Activated CD8-positive, alpha-beta memory T cell treated with anti-CD3 and anti-CD28 coated beads for 48 hours (primary cell): ENCODE data around the gene CUBN.

Experiments
- DNase-seq, 3 experiments: peaks; one replicate each; pipeline ENCODE4 v3.0.0-alpha.2; 2020; ENCODE audit warnings: low read depth in 2 of 3, low spot score in 2 of 3

The CUBN gene

DNA sequence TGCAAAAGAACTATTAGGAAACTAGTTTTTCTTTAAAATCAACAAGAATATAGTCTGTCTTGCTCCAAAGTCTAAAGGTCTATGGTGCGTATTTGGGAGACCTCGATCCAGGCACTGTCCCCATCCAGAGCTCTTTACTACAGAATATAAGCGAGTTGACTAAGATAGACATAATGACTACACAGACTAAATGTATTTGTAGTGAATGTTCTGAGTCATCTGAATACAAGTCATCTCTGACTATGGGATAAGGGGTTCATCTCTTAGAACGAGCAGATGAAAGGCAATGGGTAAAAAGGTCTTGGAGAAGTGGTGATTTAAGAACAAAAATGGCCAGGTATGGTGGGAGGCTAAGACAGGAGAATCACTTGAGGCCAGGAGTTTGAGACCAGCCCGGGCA, 176.3 kb downstream of the CUBN start:
- DNase-seq = no peak

DNA sequence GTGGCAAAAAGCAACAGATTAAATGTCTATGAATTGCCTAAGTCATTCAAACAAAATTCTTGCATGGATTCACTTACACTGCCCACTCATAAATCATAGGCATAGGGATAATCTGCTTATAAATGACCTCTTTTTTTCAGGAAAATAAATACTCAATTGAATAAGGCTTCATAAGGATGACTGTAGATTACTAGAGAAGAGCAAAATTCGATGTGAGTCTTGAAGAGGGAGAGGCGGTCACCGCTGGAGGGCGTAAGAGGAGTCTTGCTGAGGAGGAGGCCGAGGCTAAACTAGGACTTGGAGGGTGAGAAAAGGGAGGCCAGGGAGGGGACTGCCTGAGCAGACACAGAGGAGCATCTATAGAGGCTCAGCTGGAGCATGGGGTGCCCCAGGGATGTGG, 177.0 kb downstream of the CUBN start:
- DNase-seq = no peak

GRCh38 chr10:16952080-16952479, 177.5 kb downstream of the CUBN start:
- no peak for DNase-seq

DNA sequence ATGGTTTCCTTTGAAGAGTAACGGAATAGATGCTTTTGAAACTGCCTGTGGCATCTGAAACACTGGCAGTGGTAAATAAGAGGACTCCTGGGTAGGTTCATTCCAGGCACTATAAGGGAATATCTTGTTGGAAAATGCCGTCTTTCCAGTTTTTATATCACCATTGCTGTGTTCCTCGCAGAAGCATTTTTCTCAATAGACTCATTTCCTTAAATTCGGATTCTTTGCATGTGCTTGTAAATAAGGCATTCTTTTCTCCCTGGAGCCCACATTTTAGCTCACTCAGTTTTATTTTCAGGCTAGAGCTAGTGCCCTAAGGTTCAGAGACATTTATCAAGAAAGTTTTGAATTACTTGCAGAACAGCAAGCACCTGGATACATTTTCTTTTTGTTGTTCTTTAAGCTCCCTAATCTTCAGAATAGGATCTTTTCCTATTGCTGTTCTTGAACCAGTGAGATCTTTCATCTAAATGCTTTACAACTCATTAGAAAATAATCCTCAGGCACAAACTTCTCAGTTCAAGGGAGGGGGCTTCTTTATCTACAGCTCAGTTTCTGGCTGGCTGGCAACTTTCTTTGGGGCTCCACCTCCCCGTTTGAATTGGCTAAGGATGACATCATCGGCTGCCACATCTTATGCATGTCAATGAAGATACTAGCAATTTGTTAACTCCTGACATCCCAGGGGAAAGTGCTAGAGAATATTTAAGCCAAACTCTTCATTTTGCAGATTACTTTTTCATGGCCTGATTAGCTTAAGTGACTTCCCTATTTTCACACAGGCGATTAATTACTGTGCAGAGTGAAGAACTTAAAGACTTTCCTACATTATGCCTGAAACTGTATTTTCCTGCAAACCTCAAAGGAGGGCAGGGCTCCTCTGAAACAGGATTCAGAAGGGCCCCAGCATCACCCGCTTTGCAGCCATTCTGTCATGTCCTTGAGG, 178.7 kb downstream of the CUBN start:
- no peak for DNase-seq

- DNase-seq = no peak
Observed at GRCh38 chr10:16949816-16950215, 179.8 kb downstream of the CUBN start.

GRCh38 chr10:16948361-16948760, 181.2 kb downstream of the CUBN start:
- no peak for DNase-seq

GRCh38 chr10:16947069-16947468, 182.5 kb downstream of the CUBN start:
- DNase-seq = no peak

GRCh38 chr10:16945593-16945992, 184.0 kb downstream of the CUBN start:
- DNase-seq = no peak

DNA sequence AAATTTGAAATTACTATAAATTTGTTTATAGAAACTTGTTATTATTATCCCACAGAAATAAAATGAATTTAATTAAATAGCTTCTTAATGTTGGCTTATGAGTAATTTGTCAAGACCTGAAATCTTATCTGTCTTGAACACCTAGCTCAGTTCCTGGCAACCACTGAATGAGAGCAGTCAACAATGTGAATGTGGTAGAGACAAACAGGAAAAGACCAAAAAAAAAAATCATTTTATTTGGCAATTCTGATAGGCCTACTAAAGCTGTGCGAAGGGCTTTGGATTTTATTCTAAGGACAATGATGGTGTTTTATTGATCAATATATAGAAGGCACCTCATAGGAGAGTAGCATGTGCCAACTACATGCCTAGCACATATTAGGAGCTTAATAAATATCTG, 184.6 kb downstream of the CUBN start:
- no peak for DNase-seq

GRCh38 chr10:16944402-16944801, 185.2 kb downstream of the CUBN start:
- no peak for DNase-seq

GRCh38 chr10:16943295-16944285, 186.0 kb downstream of the CUBN start:
- no peak for DNase-seq

- no peak for DNase-seq
Observed at GRCh38 chr10:16942381-16943078, 187.1 kb downstream of the CUBN start.

GRCh38 chr10:16941870-16942269, 187.7 kb downstream of the CUBN start:
- no peak for DNase-seq

- no peak for DNase-seq
Observed at GRCh38 chr10:16941067-16941466, 188.5 kb downstream of the CUBN start.

- no peak for DNase-seq
Observed at GRCh38 chr10:16938952-16939351, 190.7 kb downstream of the CUBN start.

GRCh38 chr10:16934461-16934860, 195.2 kb downstream of the CUBN start:
- no peak for DNase-seq

GRCh38 chr10:16933783-16934182, 195.8 kb downstream of the CUBN start:
- no peak for DNase-seq

DNA sequence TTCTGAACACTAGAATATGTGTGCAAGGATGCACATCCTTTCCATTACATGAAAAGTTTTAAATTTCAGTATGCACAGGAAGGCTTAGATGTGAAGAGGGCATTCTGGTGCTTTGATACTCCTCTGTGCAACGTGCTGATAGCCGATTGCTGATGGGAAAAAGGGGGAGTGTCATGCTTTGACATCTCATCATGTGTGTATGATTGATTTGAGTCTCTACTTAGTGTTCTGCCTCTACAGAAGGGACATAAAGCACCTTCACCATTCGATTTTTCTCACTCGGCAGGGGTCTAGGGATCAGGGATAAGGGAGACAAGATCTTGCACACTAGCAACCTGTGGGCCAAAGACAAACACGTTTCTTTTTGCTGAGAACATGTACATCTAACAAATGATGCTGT, 197.7 kb downstream of the CUBN start:
- DNase-seq = no peak

DNA sequence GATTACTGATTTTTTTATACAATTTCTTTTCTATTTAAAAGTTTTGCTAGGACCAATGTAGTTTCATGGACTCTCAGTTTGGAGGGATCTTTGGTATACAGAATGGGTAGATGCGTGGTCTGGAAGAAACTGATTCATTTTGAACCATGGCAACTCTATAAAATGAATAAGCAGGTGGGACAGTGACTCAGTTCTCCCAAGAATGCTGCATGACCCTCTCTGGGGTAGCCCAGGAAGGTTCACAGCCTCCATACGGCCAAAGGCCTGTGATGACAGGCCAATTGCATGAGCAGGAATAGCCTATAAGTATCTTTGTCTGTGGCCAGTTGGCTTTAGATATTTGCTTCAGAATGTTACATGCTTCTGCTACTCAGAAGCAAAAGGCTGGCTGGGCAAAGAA, 199.1 kb downstream of the CUBN start:
- DNase-seq = no peak

GRCh38 chr10:16929069-16929468, 200.5 kb downstream of the CUBN start:
- DNase-seq = no peak

GRCh38 chr10:16927546-16927945, 202.1 kb downstream of the CUBN start:
- DNase-seq = no peak
